HG02610 (cell line): ENCODE measurements around the gene AKR1A1.
"Not testable (repeated sequence)": the region's sequence is repeated elsewhere in the genome, so short reads cannot be mapped to it uniquely, and the experiment has no call there.

ENCODE experiments used
- ATAC-seq: cut with Tn5 transposase; IDR thresholded peaks from one replicate; pipeline ENCODE4 v1.9.1; 2021; ENCODE audit warnings: mild to moderate bottlenecking, moderate library complexity; ENCODE audit not compliant: unreplicated experiment

Gene AKR1A1

GRCh38 chr1:45550401-45551351 is at the start of gene AKR1A1:
Gene AKR1A1, plus strand, starts transcription at chr1:45550826. Its CDS starts 10,969 bp downstream, at chr1:45561795.
- peak; percentile 79 for ATAC-seq

- no peak for ATAC-seq
Observed at GRCh38 chr1:45501505-45501859, 49.1 kb upstream of the AKR1A1 start.

- ATAC-seq, result no peak
Observed at GRCh38 chr1:45503462-45504360, 46.9 kb upstream of the AKR1A1 start.

- ATAC-seq, result no peak
Observed at GRCh38 chr1:45507195-45507594, 43.4 kb upstream of the AKR1A1 start.

- no peak for ATAC-seq
Observed at GRCh38 chr1:45507893-45508292, 42.7 kb upstream of the AKR1A1 start.

- ATAC-seq, result no peak
Observed at GRCh38 chr1:45508295-45509151, 42.1 kb upstream of the AKR1A1 start.

- ATAC-seq, result no peak
Observed at GRCh38 chr1:45510036-45510971, 40.3 kb upstream of the AKR1A1 start.

GRCh38 chr1:45510972-45511527 is 39.6 kb upstream of the AKR1A1 start:
- ATAC-seq, result no peak

GRCh38 chr1:45512641-45513054 is 38.0 kb upstream of the AKR1A1 start:
- ATAC-seq, result no peak

- not testable (repeated sequence) for ATAC-seq
Observed at GRCh38 chr1:45513532-45514260, 36.9 kb upstream of the AKR1A1 start.

- ATAC-seq, result no peak
Observed at GRCh38 chr1:45516036-45516435, 34.6 kb upstream of the AKR1A1 start.

GRCh38 chr1:45516465-45516864 is 34.2 kb upstream of the AKR1A1 start:
- no peak for ATAC-seq

- ATAC-seq, result not testable (repeated sequence)
Observed at GRCh38 chr1:45518366-45518765, 32.3 kb upstream of the AKR1A1 start.

GRCh38 chr1:45518910-45519309 is 31.7 kb upstream of the AKR1A1 start:
- ATAC-seq, result no peak

- not testable (repeated sequence) for ATAC-seq
Observed at GRCh38 chr1:45519774-45520173, 30.9 kb upstream of the AKR1A1 start.

- ATAC-seq, result peak; percentile 77
Observed at GRCh38 chr1:45521413-45522323, 29.0 kb upstream of the AKR1A1 start, which contains the start of gene PRDX1. Gene PRDX1, minus strand, starts transcription at chr1:45521884. Its CDS starts 2,841 bp downstream, at chr1:45519043.

GRCh38 chr1:45522324-45523104 is 28.1 kb upstream of the AKR1A1 start:
- ATAC-seq, result no peak
